ENCODE results near the gene SELENOI.
A peak's percentile ranks its signal among the peaks of the same experiment; 100 is the strongest.
"Not testable (repeated sequence)": the region's sequence is repeated elsewhere in the genome, so short reads cannot be mapped to it uniquely, and the experiment has no call there.

The SELENOI gene

GRCh38 chr2:26327291-26328272 lies 18.4 kb upstream of the SELENOI start:
- DNase-seq (ENCODE audit: low spot score) = no peak

GRCh38 chr2:26329083-26329482 lies 16.9 kb upstream of the SELENOI start:
- not testable (repeated sequence) for DNase-seq (ENCODE audit: low spot score)

GRCh38 chr2:26330114-26330549 lies 15.8 kb upstream of the SELENOI start:
- DNase-seq (ENCODE audit: low spot score) = peak; percentile 85

GRCh38 chr2:26330604-26331003 lies 15.3 kb upstream of the SELENOI start:
- DNase-seq (ENCODE audit: low spot score) = no peak

GRCh38 chr2:26331321-26331720 lies 14.6 kb upstream of the SELENOI start:
- DNase-seq (ENCODE audit: low spot score) = not testable (repeated sequence)

- no peak for DNase-seq (ENCODE audit: low spot score)
These were observed 12.7 kb upstream of the SELENOI start for GRCh38 chr2:26333293-26333692.

GRCh38 chr2:26335231-26335630 lies 10.7 kb upstream of the SELENOI start:
- no peak for DNase-seq (ENCODE audit: low spot score)

GRCh38 chr2:26336719-26337118 lies 9.2 kb upstream of the SELENOI start:
- DNase-seq (ENCODE audit: low spot score) = no peak

- no peak for DNase-seq (ENCODE audit: low spot score)
These were observed 8.6 kb upstream of the SELENOI start for GRCh38 chr2:26337298-26337697.

GRCh38 chr2:26340831-26341230 lies 5.1 kb upstream of the SELENOI start:
- DNase-seq (ENCODE audit: low spot score) = no peak

GRCh38 chr2:26344581-26345282 lies 1.2 kb upstream of the SELENOI start:
- no peak for DNase-seq (ENCODE audit: low spot score)

GRCh38 chr2:26345283-26345544 lies 729 bp upstream of the SELENOI start:
- no peak for DNase-seq (ENCODE audit: low spot score)

- DNase-seq (ENCODE audit: low spot score) = peak; percentile 77
These were observed 611 bp downstream of the SELENOI start, which contains the start of gene ADGRF3 for GRCh38 chr2:26346454-26347053. Gene ADGRF3, minus strand, starts transcription at chr2:26346789. Its CDS starts 555 bp downstream, at chr2:26346234.

- DNase-seq (ENCODE audit: low spot score) = no peak
These were observed 1.4 kb downstream of the SELENOI start for GRCh38 chr2:26347286-26347865.

- no peak for DNase-seq (ENCODE audit: low spot score)
These were observed 3.7 kb downstream of the SELENOI start for GRCh38 chr2:26349690-26350089.

- DNase-seq (ENCODE audit: low spot score) = no peak
These were observed 5.6 kb downstream of the SELENOI start for GRCh38 chr2:26351375-26352090.

GRCh38 chr2:26352892-26353291 lies 6.9 kb downstream of the SELENOI start:
- DNase-seq (ENCODE audit: low spot score) = no peak

GRCh38 chr2:26354469-26354868 lies 8.5 kb downstream of the SELENOI start:
- not testable (repeated sequence) for DNase-seq (ENCODE audit: low spot score)

GRCh38 chr2:26355038-26355995 lies 9.4 kb downstream of the SELENOI start:
- no peak for DNase-seq (ENCODE audit: low spot score)

- no peak for DNase-seq (ENCODE audit: low spot score)
These were observed 10.2 kb downstream of the SELENOI start for GRCh38 chr2:26356111-26356510.

Measured in left forelimb (tissue), 1 donor.